ENCODE results near the gene TWIST2. TPM values are rescaled to one million over a fixed set of nuclear protein-coding genes. Genes with fewer than 3 reads are reported as not detected.

Gene TWIST2
- total and polyA plus RNA-seq, 9 of the 15 experiments (the other 6 are each of a cell fraction or from before 2014, with no cell fraction given), result not detected

DNA sequence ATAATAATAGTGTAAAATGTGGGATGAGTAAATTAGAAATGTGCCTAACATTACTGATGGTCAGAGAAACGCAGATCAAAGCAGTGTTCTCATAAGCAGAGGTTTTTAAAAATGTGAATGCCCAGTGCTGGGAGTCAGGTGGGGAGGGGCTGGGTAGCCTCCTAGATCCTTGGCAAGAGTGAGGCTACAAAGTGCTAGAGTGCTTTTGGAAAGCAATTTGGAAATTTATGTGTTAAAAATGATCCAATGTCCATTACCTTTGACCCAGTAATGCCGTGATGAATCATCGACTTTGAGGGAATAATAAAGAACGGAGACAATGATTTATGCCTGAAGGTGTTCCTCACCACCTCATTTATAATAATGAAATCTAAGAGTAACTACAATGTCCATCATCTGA, 44.9 kb upstream of the TWIST2 start:
- Histone ChIP-seq H3K4me3 (no peak overlapping the region), H4K20me1 (replicated peaks; ENCODE audit: control insufficient read depth, insufficient read depth, low read length) (no peaks in the 10 kb centered on the region), H3K36me3 (ENCODE audit: control insufficient read depth, insufficient read depth, low read length) (no peaks in the 10 kb centered on the region), H3K9me1 (ENCODE audit: control insufficient read depth, insufficient read depth, low read length) (no peaks in the 10 kb centered on the region), H3K9ac (ENCODE audit: insufficient read depth in 1 of 2, low read depth in 2 of 2, low read length in 2 of 2) (no peak overlapping the region), H3K9me3 (replicated peaks; ENCODE audit: control insufficient read depth, insufficient read depth, low read depth, low read length) (no peaks in the 10 kb centered on the region), H3K4me2 (ENCODE audit: insufficient read depth, low read length) (no peak overlapping the region), H3K4me1 (replicated peaks in 1 of 2; ENCODE audit: control insufficient read depth in 2 of 2, insufficient read depth in 2 of 2, low read length in 2 of 2) (no peaks in the 10 kb centered on the region), H3K27me3 (ENCODE audit: control insufficient read depth in 2 of 2, insufficient read depth in 2 of 2, low read length in 2 of 2) (peaks cover 0 to 13% of the 10 kb centered on the region in 2 experiments; a peak in 2 of 5 replicates), H3K79me2 (ENCODE audit: control insufficient read depth, insufficient read depth, low read length) (no peaks in the 10 kb centered on the region), H3K27ac (ENCODE audit: extremely low read depth, low read depth, low read length) (no peak overlapping the region), H2AFZ (ENCODE audit: low read depth, low read length) (no peak overlapping the region)
- intact Hi-C loops (cut with micrococcal nuclease) (no loop called here), in situ Hi-C loops (cut with MboI) (no loop called here)
- POLR2A ChIA-PET, result no interaction called here
- no peak for TF ChIP-seq ZNF311 (CRISPR knock-in tag; IDR thresholded peaks at IDR 0.05)
- no peak for TF ChIP-seq POLR3A (IDR thresholded peaks at IDR 0.05; ENCODE audit: borderline replicate concordance, extremely low read depth, insufficient read depth, insufficient read length)
- TF ChIP-seq, protein P1, sequence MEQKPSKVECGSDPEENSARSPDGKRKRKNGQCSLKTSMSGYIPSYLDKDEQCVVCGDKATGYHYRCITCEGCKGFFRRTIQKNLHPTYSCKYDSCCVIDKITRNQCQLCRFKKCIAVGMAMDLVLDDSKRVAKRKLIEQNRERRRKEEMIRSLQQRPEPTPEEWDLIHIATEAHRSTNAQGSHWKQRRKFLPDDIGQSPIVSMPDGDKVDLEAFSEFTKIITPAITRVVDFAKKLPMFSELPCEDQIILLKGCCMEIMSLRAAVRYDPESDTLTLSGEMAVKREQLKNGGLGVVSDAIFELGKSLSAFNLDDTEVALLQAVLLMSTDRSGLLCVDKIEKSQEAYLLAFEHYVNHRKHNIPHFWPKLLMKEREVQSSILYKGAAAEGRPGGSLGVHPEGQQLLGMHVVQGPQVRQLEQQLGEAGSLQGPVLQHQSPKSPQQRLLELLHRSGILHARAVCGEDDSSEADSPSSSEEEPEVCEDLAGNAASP (IDR thresholded peaks at IDR 0.05), result no peak
- TF ChIP-seq U2AF1 (optimal IDR thresholded peaks at IDR 0.05; ENCODE audit: low read depth, low read length), result no peak
- TF ChIP-seq, protein P2, sequence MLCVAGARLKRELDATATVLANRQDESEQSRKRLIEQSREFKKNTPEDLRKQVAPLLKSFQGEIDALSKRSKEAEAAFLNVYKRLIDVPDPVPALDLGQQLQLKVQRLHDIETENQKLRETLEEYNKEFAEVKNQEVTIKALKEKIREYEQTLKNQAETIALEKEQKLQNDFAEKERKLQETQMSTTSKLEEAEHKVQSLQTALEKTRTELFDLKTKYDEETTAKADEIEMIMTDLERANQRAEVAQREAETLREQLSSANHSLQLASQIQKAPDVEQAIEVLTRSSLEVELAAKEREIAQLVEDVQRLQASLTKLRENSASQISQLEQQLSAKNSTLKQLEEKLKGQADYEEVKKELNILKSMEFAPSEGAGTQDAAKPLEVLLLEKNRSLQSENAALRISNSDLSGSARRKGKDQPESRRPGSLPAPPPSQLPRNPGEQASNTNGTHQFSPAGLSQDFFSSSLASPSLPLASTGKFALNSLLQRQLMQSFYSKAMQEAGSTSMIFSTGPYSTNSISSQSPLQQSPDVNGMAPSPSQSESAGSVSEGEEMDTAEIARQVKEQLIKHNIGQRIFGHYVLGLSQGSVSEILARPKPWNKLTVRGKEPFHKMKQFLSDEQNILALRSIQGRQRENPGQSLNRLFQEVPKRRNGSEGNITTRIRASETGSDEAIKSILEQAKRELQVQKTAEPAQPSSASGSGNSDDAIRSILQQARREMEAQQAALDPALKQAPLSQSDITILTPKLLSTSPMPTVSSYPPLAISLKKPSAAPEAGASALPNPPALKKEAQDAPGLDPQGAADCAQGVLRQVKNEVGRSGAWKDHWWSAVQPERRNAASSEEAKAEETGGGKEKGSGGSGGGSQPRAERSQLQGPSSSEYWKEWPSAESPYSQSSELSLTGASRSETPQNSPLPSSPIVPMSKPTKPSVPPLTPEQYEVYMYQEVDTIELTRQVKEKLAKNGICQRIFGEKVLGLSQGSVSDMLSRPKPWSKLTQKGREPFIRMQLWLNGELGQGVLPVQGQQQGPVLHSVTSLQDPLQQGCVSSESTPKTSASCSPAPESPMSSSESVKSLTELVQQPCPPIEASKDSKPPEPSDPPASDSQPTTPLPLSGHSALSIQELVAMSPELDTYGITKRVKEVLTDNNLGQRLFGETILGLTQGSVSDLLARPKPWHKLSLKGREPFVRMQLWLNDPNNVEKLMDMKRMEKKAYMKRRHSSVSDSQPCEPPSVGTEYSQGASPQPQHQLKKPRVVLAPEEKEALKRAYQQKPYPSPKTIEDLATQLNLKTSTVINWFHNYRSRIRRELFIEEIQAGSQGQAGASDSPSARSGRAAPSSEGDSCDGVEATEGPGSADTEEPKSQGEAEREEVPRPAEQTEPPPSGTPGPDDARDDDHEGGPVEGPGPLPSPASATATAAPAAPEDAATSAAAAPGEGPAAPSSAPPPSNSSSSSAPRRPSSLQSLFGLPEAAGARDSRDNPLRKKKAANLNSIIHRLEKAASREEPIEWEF (CRISPR knock-in tag; IDR thresholded peaks at IDR 0.05), result no peak
- TF ChIP-seq BRD4 (IDR thresholded peaks at IDR 0.05), result no peak
- TF ChIP-seq SMC3 (conservative IDR thresholded peaks at IDR 0.05; ENCODE audit: insufficient read depth, low read depth, low read length), result no peak
- TF ChIP-seq, protein P3, sequence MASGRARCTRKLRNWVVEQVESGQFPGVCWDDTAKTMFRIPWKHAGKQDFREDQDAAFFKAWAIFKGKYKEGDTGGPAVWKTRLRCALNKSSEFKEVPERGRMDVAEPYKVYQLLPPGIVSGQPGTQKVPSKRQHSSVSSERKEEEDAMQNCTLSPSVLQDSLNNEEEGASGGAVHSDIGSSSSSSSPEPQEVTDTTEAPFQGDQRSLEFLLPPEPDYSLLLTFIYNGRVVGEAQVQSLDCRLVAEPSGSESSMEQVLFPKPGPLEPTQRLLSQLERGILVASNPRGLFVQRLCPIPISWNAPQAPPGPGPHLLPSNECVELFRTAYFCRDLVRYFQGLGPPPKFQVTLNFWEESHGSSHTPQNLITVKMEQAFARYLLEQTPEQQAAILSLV (tag; IDR thresholded peaks at IDR 0.05), result no peak
- no peak for TF ChIP-seq NONO (IDR thresholded peaks at IDR 0.05; ENCODE audit: low read depth in 2 of 2, low read length in 1 of 2)
- no peak for TF ChIP-seq SOX6 (IDR thresholded peaks at IDR 0.05)
- no peak for TF ChIP-seq SMARCE1 (IDR thresholded peaks at IDR 0.05)
- TF ChIP-seq TSC22D4 (tag; IDR thresholded peaks at IDR 0.05), result no peak
- FAIRE-seq (no peak), ATAC-seq (no peak), DNase-seq (ENCODE audit: extremely low read depth in 1 of 4, low spot score in 3 of 4) (no peak)
- no TSS peak for BruUV-seq (replicated peaks)
- CTCF ChIA-PET (ENCODE audit: low intra/inter-chr PET ratio), result no interaction called here
- WGBS (ENCODE audit: insufficient coverage, low coverage, missing lambda C conversion rate), result 0% methylated on average over 4 of the region's 4 CpGs

Measured in K562 (cell line).